Measurements from ENCODE around the gene AVPI1.
"Not testable (repeated sequence)": the region's sequence is repeated elsewhere in the genome, so short reads cannot be mapped to it uniquely, and the experiment has no call there.

Gene AVPI1

DNA sequence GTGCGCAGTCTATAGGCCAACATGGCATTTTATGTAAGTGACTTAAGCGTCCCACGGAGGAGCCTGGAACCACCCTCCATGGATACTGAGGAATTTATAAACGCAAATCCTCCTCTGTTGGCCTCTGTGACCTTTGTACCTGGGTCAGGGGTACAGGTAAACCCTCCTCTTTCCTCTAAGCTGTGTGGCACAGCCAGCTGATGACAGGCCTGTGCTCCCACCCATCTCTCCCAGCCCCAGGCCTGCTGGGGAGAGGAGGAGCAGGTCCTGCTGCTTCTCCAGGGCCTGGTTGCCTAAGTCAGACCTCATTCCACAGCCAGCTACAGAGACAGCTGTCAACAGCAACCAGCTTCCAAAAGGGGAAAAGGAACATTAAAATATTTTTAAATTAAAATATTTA is 5.0 kb downstream of the AVPI1 start:
- FAIRE-seq: no peak

DNA sequence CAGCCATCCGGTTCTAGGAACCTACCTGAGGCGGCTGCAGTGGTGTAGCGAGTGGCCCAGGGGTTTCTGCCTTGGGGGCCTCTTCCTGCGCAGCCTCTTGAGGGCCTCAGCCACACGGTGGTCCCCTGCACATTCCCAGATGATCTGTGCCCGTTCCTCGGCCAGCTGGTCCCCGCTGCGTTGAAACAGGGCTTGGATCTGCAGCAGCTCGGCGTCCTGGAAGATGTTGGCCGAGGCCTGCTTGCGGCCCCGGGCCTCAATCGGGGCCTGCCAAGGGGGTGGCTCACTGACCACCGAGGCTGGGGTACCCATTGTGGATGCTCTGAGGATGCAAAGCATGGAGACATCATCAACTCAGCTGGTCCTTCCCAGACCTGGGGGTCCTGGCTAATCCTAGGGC is 7.4 kb downstream of the AVPI1 start:
- FAIRE-seq: no peak

DNA sequence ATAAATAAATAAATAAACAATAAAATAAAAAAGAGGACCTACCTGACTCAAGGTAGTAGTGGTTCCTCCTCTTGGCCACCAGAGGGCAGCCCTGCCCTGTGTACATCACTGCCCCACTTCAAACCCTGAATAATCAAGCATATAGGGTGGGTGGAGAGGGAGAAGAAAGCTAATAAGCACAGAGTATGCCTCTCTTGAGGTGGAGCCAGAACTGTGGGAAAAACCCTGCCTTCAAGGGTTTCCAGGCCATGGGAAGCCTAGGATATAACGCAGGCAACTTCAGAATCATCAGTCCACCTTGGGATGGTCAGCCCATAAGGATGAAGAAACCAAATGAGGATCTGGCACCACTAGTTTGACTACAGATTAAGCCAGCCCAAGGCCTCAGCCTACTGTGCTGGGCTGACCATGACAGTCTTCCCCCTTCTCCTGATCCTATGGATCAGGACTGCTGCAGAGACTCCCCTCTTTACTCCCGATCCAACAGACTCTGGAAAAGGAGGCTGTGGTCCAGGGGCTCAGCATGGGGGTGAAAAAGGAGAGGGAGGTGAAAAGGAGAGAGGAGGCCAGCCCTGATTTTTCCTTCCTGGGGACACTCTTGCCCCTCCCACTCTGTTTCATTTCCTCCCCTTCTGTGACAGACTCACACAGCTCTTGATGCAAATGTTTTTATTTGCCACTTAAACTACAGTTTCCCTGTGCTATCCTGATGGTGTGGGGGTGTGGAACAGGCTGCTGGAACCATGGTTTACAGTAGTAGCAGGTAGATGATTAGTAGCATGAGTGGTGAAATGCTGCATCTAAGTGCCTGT is 10.1 kb downstream of the AVPI1 start:
- FAIRE-seq: no peak

DNA sequence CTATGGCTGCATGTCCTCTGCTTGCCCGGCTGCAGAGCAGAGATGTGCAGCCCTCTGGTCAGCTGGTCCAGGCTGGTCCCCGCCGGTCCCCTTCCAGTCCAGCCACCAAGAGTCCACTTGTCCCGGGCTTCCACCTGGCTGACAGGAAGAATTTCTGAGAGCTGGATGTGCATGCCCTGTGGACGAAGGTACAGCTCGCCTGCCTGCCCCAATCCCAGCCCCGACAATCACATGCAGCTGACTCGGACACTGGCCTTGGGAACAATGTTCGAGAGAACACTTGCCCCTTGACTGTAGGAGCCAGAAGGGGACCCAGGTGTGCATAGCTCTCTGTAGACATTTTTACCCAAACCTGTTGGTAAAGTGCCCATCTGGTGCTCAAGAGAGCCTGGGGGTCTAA is 11.8 kb downstream of the AVPI1 start:
- no peak for FAIRE-seq

DNA sequence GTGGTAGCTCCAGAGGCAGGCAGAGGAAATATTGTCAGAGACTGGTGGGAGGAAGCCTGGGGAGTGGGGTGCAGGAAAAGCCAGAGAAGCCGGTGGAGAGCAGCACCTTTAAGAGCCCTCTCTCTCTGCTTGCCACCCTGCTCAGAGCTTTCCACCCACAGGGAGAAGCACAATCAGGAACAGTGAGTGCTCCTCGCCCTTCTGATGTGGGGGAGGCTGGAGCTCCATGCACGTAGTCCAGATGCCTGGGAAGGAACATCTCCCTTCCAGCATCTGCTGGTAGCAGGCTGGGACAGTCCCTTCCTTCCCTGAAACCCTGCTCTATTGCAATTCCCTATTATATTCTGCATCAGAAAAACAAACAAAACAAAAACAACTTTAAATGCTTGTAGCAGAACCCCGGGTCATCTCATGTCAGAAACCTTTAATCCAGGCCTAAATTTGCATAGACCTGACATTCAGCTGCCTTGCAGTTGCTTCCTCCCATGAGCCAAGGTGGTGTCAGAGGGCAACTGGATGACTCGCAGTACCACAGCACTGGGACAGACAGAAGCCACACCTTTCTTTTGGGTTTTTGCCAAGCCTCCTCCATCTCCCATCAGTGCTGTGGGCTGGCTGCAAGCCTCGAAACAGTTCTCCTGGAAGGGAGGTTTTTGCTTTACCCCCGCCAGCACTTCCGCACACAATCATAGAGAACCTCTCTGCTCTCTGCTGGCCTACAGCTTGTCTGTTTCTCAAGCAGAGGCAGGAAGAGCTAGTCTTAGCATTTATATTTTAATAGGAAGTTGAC is 13.1 kb downstream of the AVPI1 start:
- no peak for FAIRE-seq

DNA sequence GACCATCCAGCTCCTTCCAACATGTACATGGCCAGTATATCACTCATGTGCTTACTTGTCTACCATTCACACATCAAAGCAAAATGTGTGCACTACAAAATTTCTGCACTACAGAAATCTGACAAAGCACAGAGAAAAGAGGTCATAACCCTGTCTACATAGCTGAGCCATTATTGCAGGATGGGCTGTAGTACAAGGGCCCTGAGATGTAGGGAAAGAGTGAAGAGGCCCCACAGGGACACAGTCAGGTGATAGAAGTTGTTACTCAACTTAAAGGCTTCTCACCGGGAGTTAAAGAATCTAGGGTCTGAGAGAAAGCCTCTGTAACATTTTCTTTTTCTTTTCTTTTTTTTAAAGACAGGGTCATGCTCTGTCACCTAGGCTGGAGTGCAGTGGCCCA is 17.5 kb downstream of the AVPI1 start:
- no peak for FAIRE-seq

DNA sequence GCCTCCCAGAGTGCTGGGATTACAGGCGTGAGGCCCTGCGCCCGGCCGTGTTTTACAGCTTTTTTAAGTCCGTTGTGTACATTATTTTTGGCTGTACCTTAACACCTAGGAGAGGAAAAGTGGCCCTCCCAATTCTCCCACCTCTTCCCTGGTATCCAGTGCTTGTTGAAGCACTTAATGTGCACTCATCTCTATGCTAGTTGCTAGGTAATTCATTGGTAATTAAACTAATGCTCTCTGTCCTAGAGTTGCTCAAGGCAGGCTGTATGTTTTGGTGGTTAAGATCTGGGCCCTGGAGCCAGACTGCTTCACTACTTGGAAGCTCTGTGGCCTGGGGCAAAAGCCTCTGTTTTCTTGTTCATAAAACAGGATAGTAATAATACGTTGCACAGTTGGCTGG is 19.6 kb downstream of the AVPI1 start:
- no peak for FAIRE-seq

DNA sequence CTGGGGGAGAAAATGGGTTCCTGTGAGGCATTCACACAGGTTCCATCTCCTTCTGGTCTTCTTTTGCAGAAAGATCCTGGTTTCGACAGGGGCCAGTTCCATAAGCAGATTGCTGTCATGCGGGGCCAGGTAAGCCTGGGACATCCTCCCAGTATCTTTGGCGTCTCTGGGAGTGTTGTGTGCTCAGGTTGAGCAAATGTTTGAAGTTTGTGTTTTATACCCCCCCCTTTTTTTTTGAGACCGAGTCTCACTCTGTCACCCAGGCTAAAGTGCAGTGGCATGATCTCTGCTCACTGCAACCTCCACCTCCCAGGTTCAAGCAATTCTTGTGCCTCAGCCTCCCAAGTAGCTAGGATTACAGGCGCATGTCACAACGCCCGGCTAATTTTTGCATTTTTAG is 20.0 kb downstream of the AVPI1 start:
- FAIRE-seq: no peak

DNA sequence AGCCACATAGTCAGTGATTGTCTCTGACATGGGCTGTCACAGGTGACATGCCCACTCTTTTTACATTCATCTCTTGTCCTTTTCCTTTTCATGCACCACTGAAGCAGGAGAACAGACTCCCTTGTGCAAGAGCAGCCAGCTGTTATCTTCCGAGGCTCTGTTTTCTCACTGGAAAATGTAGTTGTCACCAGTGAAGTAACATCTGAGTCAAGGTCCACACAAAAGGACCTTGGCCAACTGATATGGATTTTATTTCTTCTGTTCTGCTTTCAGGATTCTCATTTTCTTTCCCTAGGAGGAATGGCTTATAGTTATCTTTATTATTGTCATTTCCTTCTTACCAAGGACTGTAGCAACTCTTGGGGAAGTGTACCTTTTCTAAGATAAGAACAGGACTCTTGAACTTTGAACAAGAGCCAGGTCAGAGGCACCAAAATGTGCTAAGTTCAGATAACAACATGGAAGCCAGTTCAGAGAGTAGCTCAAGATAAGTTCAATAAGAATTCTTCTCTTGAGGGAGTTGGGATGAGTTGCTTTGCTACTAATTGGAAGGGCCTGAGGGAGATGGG is 22.7 kb downstream of the AVPI1 start:
- FAIRE-seq: no peak

DNA sequence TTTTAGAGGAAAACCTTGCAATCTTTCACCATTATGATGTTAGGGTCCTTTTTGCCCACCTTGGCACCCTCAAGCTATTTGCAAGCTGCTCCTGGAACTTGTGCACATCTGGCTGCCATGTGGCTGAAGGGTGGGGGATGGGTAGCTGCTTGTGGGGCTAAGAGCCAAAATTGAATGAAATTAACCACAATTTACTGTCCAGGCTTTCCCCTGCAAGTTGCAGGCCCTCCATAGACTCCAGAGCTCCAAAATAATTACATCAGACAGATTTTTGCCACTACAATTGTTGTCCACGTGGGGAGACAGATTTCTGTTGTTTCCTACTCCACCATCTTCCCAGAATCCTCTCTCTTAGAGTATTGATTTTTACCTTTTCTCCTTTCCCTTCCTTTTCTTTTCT is 27.5 kb downstream of the AVPI1 start:
- FAIRE-seq: no peak

DNA sequence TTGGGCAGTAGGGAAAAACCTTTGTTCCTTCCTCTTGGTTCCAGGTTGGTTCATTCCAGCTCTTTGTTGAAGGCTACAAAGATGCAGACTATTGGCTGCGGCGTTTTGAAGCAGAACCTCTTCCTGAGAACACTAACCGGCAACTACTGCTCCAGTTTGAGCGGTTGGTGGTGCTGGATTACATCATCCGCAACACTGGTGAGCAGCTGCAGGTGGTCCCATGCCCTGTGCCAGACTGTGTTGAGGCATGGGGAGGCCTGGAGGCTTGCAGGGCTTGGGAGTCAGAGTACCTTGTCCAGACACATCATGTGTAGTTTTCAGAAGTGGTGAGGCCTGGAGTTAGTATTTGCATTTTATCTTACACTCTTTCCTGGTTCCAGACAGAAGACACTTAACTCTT is 30.3 kb downstream of the AVPI1 start:
- no peak for FAIRE-seq

DNA sequence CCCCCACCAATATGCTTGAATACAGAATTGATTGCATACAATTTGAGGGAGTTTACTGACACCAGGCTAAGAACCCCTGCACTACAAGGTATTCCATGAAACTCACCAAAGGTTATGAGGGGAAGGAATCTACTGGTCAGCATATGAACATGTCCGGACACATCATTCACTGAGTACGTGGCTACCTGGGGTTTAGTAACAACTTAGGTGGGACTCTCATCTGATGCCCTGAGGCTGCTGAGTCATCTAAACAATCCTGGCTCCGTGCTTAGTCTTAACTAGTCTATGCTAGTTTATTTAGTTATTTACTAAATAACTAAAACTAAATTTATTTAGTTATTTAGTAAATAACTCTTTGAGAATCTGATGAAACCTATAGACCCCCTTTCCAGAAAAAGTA is 35.3 kb downstream of the AVPI1 start:
- FAIRE-seq: no peak

DNA sequence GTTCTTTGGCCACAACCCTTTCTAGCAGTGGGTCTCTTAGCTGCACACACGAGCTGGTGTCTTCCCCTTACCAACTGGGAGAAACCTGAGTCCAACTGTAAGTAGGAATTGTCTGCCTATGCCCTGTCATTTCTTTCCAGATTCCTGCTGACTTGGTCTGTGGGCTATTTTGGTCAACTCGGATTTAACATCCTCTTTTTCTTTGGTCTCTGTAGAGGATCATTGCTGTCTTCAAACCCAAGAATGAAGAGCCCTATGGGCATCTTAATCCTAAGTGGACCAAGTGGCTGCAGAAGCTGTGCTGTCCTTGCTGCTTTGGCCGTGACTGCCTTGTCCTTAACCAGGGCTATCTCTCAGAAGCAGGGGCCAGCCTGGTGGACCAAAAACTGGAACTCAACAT is 36.3 kb downstream of the AVPI1 start:
- no peak for FAIRE-seq

DNA sequence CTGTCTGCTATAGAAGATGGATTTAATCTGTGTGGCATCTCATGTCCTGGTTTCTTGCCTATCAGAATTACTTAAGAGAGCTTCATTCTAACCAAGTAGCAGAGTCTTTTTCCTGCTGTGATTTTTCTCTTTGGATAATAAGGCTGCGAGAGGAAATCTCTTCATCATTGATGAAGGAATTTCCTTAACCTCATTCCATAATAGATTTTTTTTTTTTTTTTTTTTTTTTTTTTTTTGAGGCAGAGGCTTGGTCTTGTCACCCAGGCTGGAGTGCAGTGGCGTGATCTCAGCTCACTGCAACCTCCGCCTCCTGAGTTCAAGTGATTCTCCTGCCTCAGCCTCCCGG is 37.7 kb downstream of the AVPI1 start:
- FAIRE-seq: not testable (repeated sequence)

DNA sequence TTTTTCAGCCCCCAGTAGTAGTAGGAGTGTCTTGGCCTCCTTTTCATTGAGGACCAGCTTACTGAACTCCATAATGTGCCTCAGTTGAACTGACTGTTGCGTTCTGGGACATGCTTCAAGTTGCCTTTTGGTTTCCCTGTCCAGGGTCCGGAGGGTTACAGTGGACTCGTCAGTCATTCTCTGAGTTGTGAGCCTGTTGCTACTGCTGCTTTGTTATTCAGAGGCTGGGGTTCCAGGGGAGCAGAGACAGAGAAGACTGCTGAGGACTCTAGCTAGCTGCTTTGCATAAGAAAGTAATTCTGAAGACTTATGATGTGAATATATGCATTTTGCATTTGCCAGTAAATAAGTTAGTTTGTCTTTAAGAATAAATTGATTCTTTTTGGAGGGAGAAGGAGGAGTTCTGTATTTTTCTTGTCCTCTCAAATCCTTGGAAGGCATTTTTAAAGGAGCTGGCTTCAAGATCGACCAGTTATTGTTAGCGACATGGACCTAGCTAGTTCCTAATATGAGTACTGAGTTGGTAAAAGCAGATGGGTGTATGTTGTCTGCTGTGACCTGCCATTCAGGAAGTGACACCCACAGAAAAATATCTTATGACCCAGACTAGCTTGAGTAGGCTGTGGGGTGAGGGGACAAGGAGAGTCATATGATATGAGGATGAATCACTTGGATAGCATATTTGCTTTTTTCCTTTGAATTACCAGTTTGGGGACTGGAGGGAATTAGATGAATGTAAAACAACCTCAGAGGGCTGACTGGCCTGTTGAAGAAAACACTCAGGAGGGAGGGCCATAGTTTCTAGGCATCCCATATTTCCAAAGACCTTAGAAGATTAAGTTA is 38.3 kb downstream of the AVPI1 start:
- peak; percentile 31 for FAIRE-seq

DNA sequence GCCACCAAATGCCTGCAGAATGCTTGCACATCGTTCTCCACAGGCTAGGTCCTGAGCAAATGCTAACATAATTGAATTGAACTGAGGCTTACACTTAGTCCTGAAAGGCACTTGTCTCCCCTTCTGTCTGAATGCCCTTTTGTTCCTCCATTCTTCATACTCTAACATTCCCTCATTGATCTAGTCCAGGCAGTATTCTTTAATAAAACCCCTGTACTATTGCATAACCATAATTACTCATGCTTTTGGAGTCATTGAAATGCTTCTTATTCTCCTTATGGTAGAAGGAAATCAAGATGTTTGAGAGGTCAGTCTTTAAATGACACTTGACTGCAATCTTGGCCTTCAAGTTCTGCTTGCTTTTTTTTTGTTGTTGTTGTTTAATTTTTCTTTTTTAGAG is 39.5 kb downstream of the AVPI1 start:
- no peak for FAIRE-seq

DNA sequence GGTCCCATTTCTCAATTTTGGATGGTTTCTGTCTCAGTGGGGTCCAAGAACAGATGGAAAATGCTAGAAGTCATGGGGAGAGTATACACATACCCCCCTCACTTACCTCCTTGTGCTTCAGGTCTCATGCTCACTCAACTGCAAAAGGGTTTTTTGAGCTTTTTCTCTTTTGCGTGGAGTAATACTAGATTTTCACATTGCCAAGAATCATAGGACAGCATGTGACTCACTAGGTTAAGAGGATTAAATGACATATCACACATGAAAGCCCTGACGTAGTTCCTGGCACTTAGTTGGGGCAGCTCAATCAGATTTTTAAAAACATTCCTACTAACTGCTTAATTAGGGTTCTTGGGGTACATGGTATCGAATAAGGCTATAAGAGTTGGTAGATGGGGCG is 42.1 kb downstream of the AVPI1 start:
- no peak for FAIRE-seq

DNA sequence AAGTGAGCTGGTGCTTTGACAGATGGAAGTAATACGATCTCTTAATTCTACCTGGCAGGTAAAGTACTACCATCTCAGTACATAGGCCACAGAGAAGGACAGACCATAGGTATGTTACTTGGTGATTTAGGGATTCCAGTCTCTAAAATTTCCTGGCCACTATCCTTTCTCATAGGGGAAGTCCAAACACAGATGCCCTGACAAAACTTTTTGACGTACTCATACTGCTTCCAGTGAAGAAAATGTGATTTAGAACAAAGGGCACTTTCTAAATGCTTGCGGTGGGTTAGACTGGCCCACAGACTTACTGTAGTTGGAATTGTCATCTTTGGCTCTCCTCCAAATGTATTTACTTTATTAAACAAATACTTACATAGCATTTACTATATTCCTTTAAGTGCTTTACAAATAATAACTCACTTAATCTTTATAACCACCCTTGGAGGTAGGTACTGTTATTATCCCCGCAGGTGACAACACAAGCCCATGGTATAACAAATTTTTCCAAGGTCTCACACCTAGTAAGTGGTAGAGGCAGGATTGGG is 43.5 kb downstream of the AVPI1 start:
- no peak for FAIRE-seq

DNA sequence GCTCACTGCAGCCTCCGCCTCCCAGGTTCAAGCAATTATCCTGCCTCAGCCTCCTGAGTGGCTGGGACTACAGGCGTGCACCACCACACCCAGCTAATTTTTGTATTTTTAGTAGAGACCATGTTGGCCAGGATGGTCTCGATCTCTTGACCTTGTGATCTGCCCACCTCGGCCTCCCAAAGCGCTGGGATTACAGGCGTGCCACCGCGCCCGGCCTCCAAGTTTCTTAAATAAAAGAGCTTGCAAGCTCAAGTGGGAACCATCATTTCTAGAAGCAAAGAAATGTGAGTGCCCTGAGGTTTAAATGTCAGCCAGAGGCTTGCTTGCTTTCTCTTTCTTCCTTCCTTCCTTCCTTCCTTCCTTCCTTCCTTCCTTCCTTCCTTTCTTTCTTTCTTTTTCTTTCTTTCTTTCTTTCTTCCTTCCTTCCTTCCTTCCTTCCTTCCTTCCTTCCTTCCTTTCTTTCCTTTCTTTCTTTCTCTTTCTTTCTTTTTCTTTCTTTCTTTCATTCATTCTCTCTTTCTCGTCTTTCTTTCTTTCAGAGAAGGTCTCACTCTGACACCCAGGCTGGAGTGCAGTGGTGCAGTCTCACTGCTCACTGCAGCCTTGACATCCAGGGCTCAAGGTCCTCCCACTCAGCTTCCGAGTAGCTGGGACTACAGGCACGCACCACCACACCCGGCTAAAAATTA is 44.4 kb downstream of the AVPI1 start:
- not testable (repeated sequence) for FAIRE-seq

DNA sequence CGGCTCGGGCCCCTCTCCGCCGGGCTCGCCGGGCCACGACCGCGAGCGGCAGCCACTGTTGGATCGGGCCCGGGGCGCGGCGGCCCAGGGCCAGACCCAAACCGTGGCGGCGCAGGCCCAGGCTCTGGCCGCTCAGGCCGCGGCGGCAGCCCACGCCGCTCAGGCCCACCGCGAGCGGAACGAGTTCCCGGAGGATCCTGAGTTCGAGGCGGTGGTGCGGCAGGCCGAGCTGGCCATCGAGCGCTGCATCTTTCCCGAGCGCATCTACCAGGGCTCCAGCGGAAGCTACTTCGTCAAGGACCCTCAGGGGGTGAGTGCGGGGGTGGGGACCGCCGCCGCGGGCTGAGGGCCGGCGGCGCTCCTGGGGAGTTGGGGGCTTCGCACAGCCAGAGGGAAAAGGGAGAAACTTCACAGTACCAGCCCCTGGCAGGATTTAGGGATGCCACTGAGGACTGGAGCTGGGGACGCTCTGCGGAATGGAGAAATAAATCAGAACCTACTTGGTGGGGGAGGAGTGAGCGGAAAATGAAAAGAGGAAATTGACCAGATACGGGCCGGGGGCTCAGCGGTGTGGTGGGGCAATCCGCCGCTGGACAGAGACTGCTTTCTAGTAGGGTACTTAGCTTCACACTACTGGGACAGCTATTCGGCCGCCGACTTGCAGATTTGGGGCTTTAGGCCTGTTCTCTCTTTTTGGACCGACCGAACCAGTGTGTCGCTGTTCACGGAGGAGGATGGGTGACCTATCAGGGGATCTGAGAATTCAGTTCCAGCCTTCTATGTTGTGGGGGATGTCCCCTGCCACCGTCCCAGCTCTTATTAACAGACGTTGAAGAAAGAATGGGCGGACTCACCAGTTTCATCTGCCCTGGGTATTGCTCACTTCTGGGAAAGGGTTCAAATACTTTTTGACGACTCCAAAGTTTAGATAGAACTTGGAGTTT is 45.9 kb downstream of the AVPI1 start:
- FAIRE-seq: no peak
